Calu3 (cell line): ENCODE measurements around the gene FOXL2. TPM values are rescaled to one million over a fixed set of nuclear protein-coding genes. Genes with fewer than 3 reads are reported as not detected.

Experiments
- BruUV-seq: library from RNA; stranded (reverse); fragments of 400-500 nt; replicated peaks from 2 replicates; lab custom pipeline; 2021; lab: Mats Ljungman, UMichigan
- CTCF ChIA-PET: fragments of 300-600 bp; sonication (Branson Sonifier 250); formaldehyde crosslinking; loops from one replicate; lab custom pipeline; 2022; ENCODE audit warnings: antibody characterized with exemption; lab: Charles Lee
- DNase-seq: peaks from one replicate; pipeline ENCODE4 v3.0.0; 2022
- H3K27ac Mint-ChIP-seq: one replicate; pipeline ENCODE4 v1.8.0; 2022; ENCODE audit warnings: mixed read lengths; ENCODE audit not compliant: unreplicated experiment
- H3K27me3 Mint-ChIP-seq: one replicate; pipeline ENCODE4 v1.8.0; 2022; ENCODE audit warnings: mixed read lengths; ENCODE audit not compliant: unreplicated experiment
- H3K36me3 Mint-ChIP-seq: one replicate; pipeline ENCODE4 v1.8.0; 2022; ENCODE audit warnings: mild to moderate bottlenecking, moderate library complexity, mixed read lengths; ENCODE audit not compliant: insufficient read depth, unreplicated experiment
- H3K4me1 Mint-ChIP-seq: one replicate; pipeline ENCODE4 v1.8.0; 2022; ENCODE audit warnings: mild to moderate bottlenecking, low read depth, mixed read lengths; ENCODE audit not compliant: unreplicated experiment
- H3K4me3 Mint-ChIP-seq: one replicate; pipeline ENCODE4 v1.8.0; 2022; ENCODE audit warnings: mild to moderate bottlenecking, low read depth, moderate library complexity, mixed read lengths; ENCODE audit not compliant: unreplicated experiment
- H3K9me3 Mint-ChIP-seq: one replicate; pipeline ENCODE4 v1.8.0; 2022; ENCODE audit warnings: low read depth, mixed read lengths; ENCODE audit not compliant: unreplicated experiment
- CTCF ChIP-seq: fragments of 200-600 bp; IDR thresholded peaks from one replicate; pipeline ENCODE4 v1.8.0; 2022; ENCODE audit warnings: antibody characterized with exemption; ENCODE audit not compliant: unreplicated experiment
- intact Hi-C: fragments of 100-400 bp; cut with micrococcal nuclease; formaldehyde crosslinking; loops from one replicate; pipeline ENCODE4 v1.10.0; 2022; ENCODE audit not compliant: unreplicated experiment
- total RNA-seq: library from RNA; stranded (reverse); gene quantifications from 2 replicates; pipeline ENCODE4 v1.2.3, GENCODE V29; 2022

FOXL2 gene
- total RNA-seq, 1 experiment from 2014 or later, result 0.42 TPM

- DNase-seq, result no peak
- Mint-ChIP-seq H3K9me3 (no peaks in the 10 kb centered on the region), H3K4me3 (no peak overlapping the region), H3K4me1 (peaks cover 8% of the 10 kb centered on the region), H3K36me3 (no peaks in the 10 kb centered on the region), H3K27ac (no peak overlapping the region), H3K27me3 (no peaks in the 10 kb centered on the region)
- no TSS peak for BruUV-seq
- intact Hi-C loops, result no loop called here
- no peak for TF ChIP-seq CTCF
- CTCF ChIA-PET, result interaction anchor here (0.9 to 1.5 kb wide), 5 partner anchors 9 to 25 kb away, joined by 3 to 8 read pairs (median 3); no protein-coding TSS in a partner anchor
Measured at GRCh38 chr3:138898301-138898700, 48.6 kb downstream of the FOXL2 start.

Other genes starting within 250 kb of the FOXL2 start
- 52.6 and 59.3 TPM in 2 replicates for gene PIK3CB, start 112.2 kb downstream of the FOXL2 start, total RNA-seq
- 0.35 and 0.51 TPM in 2 replicates for gene FOXL2NB, start 80 bp upstream of the FOXL2 start, total RNA-seq
- gene PRR23A, start 59.1 kb upstream of the FOXL2 start, total RNA-seq, result not detected in 2 replicates
- gene PRR23B, start 73.8 kb upstream of the FOXL2 start, total RNA-seq, result not detected in 2 replicates
- not detected in 2 replicates for gene PRR23C, start 97.8 kb upstream of the FOXL2 start, total RNA-seq